Natural killer cell (primary cell): ENCODE data around the gene HSD3B7. TPM values are rescaled to one million over a fixed set of nuclear protein-coding genes. Genes with fewer than 3 reads are reported as not detected.

ENCODE experiments used
- ATAC-seq, 3 donors: fragments of 150-1000 bp in 2 of 3; fragments of 200-7000 bp in 1 of 3; cut with Tn5 transposase; 1 replicate in 1 of 3; 2 replicates in 2 of 3; pipeline ENCODE4 v1.10.0; 2021; ENCODE audit warnings: mild to moderate bottlenecking in 2 of 3, moderate library complexity in 2 of 3
- DNase-seq, 2 donors: peaks; one replicate each; pipeline versions ENCODE4 v3.0.0 to v3.0.0-alpha.2; 2013 to 2021; ENCODE audit warnings: mixed read lengths in 1 of 2
- H3K27ac ChIP-seq: one replicate; pipeline ENCODE4 v1.5.1; 2013; ENCODE audit warnings: mild to moderate bottlenecking, low read length
- H3K27me3 ChIP-seq: one replicate; pipeline ENCODE4 v1.6.1; 2013; ENCODE audit warnings: low read length; ENCODE audit not compliant: control insufficient read depth, insufficient read depth
- H3K36me3 ChIP-seq: one replicate; pipeline ENCODE4 v1.6.1; 2013; ENCODE audit warnings: low read length; ENCODE audit not compliant: control insufficient read depth, insufficient read depth
- H3K4me1 ChIP-seq: one replicate; pipeline ENCODE4 v1.6.1; 2013; ENCODE audit warnings: low read length; ENCODE audit not compliant: control insufficient read depth, insufficient read depth
- H3K4me3 ChIP-seq: one replicate; pipeline ENCODE4 v1.5.1; 2013; ENCODE audit warnings: low read length
- H3K9me3 ChIP-seq: one replicate; pipeline ENCODE4 v1.6.1; 2013; ENCODE audit warnings: low read length; ENCODE audit not compliant: control insufficient read depth, insufficient read depth
- H3K27ac Mint-ChIP-seq, 2 donors: one replicate each; pipeline ENCODE4 v1.8.0; 2022; ENCODE audit warnings: mild to moderate bottlenecking in 2 of 2, mixed read lengths in 2 of 2, moderate library complexity in 1 of 2
- H3K27me3 Mint-ChIP-seq, 2 donors: one replicate each; pipeline ENCODE4 v1.8.0; 2022; ENCODE audit warnings: low read depth in 2 of 2, mixed read lengths in 2 of 2
- H3K36me3 Mint-ChIP-seq: one replicate; pipeline ENCODE4 v1.8.0; 2022; ENCODE audit warnings: mixed read lengths
- H3K4me1 Mint-ChIP-seq, 2 donors: one replicate each; pipeline ENCODE4 v1.8.0; 2022; ENCODE audit warnings: mixed read lengths in 2 of 2
- H3K4me3 Mint-ChIP-seq: one replicate; pipeline ENCODE4 v1.8.0; 2022; ENCODE audit warnings: mild to moderate bottlenecking, moderate library complexity, mixed read lengths
- H3K9me3 Mint-ChIP-seq, 2 donors: one replicate each; pipeline ENCODE4 v1.8.0; 2022; ENCODE audit warnings: mixed read lengths in 2 of 2
- WGBS: methylation state at CpG from one replicate; pipeline ENCODE4 v1.1.7; 2013; ENCODE audit warnings: missing lambda C conversion rate; ENCODE audit not compliant: insufficient coverage; 5-methylcytosine and 5-hydroxymethylcytosine counted together
- intact Hi-C: fragments of 100-400 bp; cut with micrococcal nuclease; formaldehyde crosslinking; loops from one replicate; pipeline ENCODE4 v1.14.2; 2022
- total RNA-seq, 4 donors: library from RNA; stranded (reverse); fragments of 120-200 nt in 1 of 4; gene quantifications; one replicate each; pipeline versions ENCODE4 v1.2.3 to v1.2.4, GENCODE V29; 2013 to 2022
- TF ChIP-seq, protein P1 (sequence below): fragments of 200-600 bp; IDR thresholded peaks from one replicate; pipeline ENCODE4 v1.8.0; 2022; ENCODE audit warnings: antibody characterized with exemption

HSD3B7 gene
- total RNA-seq, 3 donors from 2014 or later (not counting 1 experiment from before 2014, with no cell fraction given) = 0.26 to 2.1 (median 0.39) TPM

GRCh38 chr16:30957456-30958174 is 27.4 kb upstream of the HSD3B7 start, which contains the start of gene SETD1A:
TSS of gene SETD1A (plus strand) at chr16:30957754. CDS start at chr16:30958732, 978 bp downstream.
- intact Hi-C loops = loop anchor here (2.0 kb wide), 1 partner anchor 35 kb away; the partner anchor contains the start of gene FBXL19
- Mint-ChIP-seq H3K4me1 (peaks cover 30 to 34% of the 10 kb centered on the region in 2 donors), H3K27ac (peak within 1 kb of the TSS; percentile 93 to 94), H3K36me3 (peaks cover 6% of the 10 kb centered on the region), H3K27me3 (no peaks in the 10 kb centered on the region), H3K9me3 (no peaks in the 10 kb centered on the region), H3K4me3 (peak within 1 kb of the TSS; percentile 94)
- H3K36me3 ChIP-seq = peaks cover 33% of the 10 kb centered on the region
- DNase-seq (peak; percentile 95 to 98), ATAC-seq (peak; percentile 88 to 95 (median 90))
- H3K4me1 ChIP-seq = peaks cover 24% of the 10 kb centered on the region
- WGBS = under 1% methylated on average over 85 of the region's 85 CpGs
- TF ChIP-seq, protein P1, sequence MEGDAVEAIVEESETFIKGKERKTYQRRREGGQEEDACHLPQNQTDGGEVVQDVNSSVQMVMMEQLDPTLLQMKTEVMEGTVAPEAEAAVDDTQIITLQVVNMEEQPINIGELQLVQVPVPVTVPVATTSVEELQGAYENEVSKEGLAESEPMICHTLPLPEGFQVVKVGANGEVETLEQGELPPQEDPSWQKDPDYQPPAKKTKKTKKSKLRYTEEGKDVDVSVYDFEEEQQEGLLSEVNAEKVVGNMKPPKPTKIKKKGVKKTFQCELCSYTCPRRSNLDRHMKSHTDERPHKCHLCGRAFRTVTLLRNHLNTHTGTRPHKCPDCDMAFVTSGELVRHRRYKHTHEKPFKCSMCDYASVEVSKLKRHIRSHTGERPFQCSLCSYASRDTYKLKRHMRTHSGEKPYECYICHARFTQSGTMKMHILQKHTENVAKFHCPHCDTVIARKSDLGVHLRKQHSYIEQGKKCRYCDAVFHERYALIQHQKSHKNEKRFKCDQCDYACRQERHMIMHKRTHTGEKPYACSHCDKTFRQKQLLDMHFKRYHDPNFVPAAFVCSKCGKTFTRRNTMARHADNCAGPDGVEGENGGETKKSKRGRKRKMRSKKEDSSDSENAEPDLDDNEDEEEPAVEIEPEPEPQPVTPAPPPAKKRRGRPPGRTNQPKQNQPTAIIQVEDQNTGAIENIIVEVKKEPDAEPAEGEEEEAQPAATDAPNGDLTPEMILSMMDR = no peak
- no peaks in the 10 kb centered on the region for H3K9me3 ChIP-seq
- H3K27me3 ChIP-seq = no peaks in the 10 kb centered on the region
- peak within 1 kb of the TSS; percentile 99 for H3K27ac ChIP-seq
- H3K4me3 ChIP-seq = peak within 1 kb of the TSS; percentile 71

DNA sequence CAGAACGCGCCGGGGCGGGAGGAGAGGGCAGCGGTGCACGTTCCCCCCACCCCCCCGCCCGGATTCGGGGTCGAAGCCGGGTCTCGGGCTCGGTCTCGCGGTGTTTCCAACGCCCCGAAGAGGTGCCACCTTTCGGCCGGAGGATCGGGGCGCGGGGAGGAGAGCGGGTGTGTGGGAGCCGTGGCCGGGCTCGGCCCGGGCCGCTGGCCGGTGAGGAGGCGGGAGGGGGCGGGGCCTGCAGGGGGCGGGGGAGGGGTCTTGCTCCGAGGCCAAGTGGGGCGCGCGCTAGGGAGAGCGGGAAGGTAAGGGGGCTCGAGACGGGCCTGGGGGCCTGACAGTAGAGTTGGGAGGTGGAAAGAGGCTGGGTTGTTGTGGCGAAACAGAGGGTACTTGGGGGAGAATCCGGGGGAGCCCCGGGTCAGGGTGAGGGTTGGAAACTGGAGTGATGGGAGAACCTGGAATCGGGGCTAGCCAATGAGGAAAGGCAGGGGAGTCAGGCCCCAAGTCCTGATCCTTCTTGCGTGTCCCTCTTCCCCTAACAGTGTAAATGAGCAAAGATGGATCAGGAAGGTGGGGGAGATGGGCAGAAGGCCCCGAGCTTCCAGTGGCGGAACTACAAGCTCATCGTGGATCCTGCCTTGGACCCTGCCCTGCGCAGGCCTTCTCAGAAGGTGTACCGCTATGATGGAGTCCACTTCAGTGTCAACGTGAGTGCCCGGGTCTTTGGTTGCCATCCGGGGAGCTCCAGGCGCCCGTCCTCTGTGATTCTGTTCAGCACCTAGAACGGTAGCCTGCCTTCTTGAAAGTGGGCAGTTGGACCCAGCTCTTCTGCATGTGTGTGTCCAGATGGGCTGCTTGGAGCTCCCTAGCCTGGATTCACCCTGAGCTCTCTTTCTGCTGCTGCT is 26.6 kb upstream of the HSD3B7 start:
- H3K9me3 ChIP-seq = no peaks in the 10 kb centered on the region
- peaks cover 30 to 32% of the 10 kb centered on the region in 2 donors for H3K4me1 Mint-ChIP-seq
- peak overlapping the region; percentile 16 for H3K27ac ChIP-seq
- TF ChIP-seq, protein P1 = no peak
- DNase-seq (peak in 1 of 2 donors; percentile 82), ATAC-seq (peak; percentile 19 to 53 (median 39))
- peak overlapping the region; percentile 45 for H3K4me3 ChIP-seq
- H3K4me1 ChIP-seq = peaks cover 24% of the 10 kb centered on the region
- H3K27ac Mint-ChIP-seq = peak overlapping the region; percentile 72 to 93
- intact Hi-C loops = no loop called here
- H3K27me3 ChIP-seq = no peaks in the 10 kb centered on the region
- WGBS = 18% methylated on average over 50 of the region's 55 CpGs
- H3K27me3 Mint-ChIP-seq = no peaks in the 10 kb centered on the region
- peaks cover 6% of the 10 kb centered on the region for H3K36me3 Mint-ChIP-seq
- H3K36me3 ChIP-seq = peaks cover 41% of the 10 kb centered on the region
- H3K4me3 Mint-ChIP-seq = peak overlapping the region; percentile 92
- no peaks in the 10 kb centered on the region for H3K9me3 Mint-ChIP-seq

GRCh38 chr16:30961384-30961783 is 23.6 kb upstream of the HSD3B7 start:
- DNase-seq (no peak), ATAC-seq (no peak)
- Histone ChIP-seq H3K27me3 (no peaks in the 10 kb centered on the region), H3K36me3 (peaks cover 66% of the 10 kb centered on the region), H3K4me3 (no peak overlapping the region), H3K9me3 (no peaks in the 10 kb centered on the region), H3K27ac (no peak overlapping the region), H3K4me1 (peaks cover 19% of the 10 kb centered on the region)
- H3K9me3 Mint-ChIP-seq = no peaks in the 10 kb centered on the region
- no peaks in the 10 kb centered on the region for H3K27me3 Mint-ChIP-seq
- peaks cover 26 to 32% of the 10 kb centered on the region in 2 donors for H3K4me1 Mint-ChIP-seq
- H3K27ac Mint-ChIP-seq = no peak overlapping the region
- no peak overlapping the region for H3K4me3 Mint-ChIP-seq
- 96% methylated on average over 10 of the region's 11 CpGs for WGBS
- peaks cover 6% of the 10 kb centered on the region for H3K36me3 Mint-ChIP-seq
- TF ChIP-seq, protein P1 = no peak
- intact Hi-C loops = no loop called here
